H9 (cell line): ENCODE data around the gene LCN2. TPM values are rescaled to one million over a fixed set of nuclear protein-coding genes. Genes with fewer than 3 reads are reported as not detected.

Experiments used
- DNase-seq: peaks from one replicate; pipeline ENCODE4 v3.0.0-alpha.2; 2017
- H2AFZ ChIP-seq: one replicate; pipeline ENCODE4 v1.6.1; 2013; ENCODE audit warnings: mild to moderate bottlenecking, low read length, control low read depth, moderate library complexity
- H2AK5ac ChIP-seq: 2 replicates; pipeline ENCODE4 v1.6.1; 2013; ENCODE audit warnings: low read length, control low read depth, mixed read lengths; ENCODE audit not compliant: insufficient read length
- H2BK120ac ChIP-seq: one replicate; pipeline ENCODE4 v1.6.1; 2013; ENCODE audit warnings: low read depth, mild to moderate bottlenecking, low read length, control low read depth, inconsistent platforms; ENCODE audit not compliant: poor library complexity, severe bottlenecking
- H2BK12ac ChIP-seq: 2 replicates; pipeline ENCODE4 v1.6.1; 2013; ENCODE audit warnings: low read length, control low read depth, mixed read lengths, low read depth; ENCODE audit not compliant: insufficient read length
- H2BK15ac ChIP-seq: 2 replicates; pipeline ENCODE4 v1.6.1; 2013; ENCODE audit warnings: low read depth, low read length, control low read depth
- H2BK20ac ChIP-seq: one replicate; pipeline ENCODE4 v1.6.1; 2013; ENCODE audit warnings: low read depth, mild to moderate bottlenecking, low read length, control low read depth, inconsistent platforms; ENCODE audit not compliant: poor library complexity, severe bottlenecking
- H2BK5ac ChIP-seq: 2 replicates; pipeline ENCODE4 v1.6.1; 2013; ENCODE audit warnings: low read length, control low read depth, mixed read lengths; ENCODE audit not compliant: insufficient read length
- H3K14ac ChIP-seq: 2 replicates; pipeline ENCODE4 v1.6.1; 2013; ENCODE audit warnings: low read length, control low read depth; ENCODE audit not compliant: insufficient read depth
- H3K18ac ChIP-seq: 2 replicates; pipeline ENCODE4 v1.6.1; 2013; ENCODE audit warnings: low read depth, mild to moderate bottlenecking, mixed read lengths, low read length, control low read depth; ENCODE audit not compliant: insufficient read length
- H3K23ac ChIP-seq: 2 replicates; pipeline ENCODE4 v1.6.1; 2013; ENCODE audit warnings: low read length, control low read depth, mixed read lengths, low read depth; ENCODE audit not compliant: insufficient read length
- H3K23me2 ChIP-seq: 2 replicates; pipeline ENCODE4 v1.6.1; 2013; ENCODE audit warnings: low read depth, mild to moderate bottlenecking, mixed read lengths, low read length, control low read depth; ENCODE audit not compliant: insufficient read length, poor library complexity, severe bottlenecking
- H3K27ac ChIP-seq: 2 replicates; pipeline ENCODE4 v1.5.1; 2013; ENCODE audit warnings: low read length, control low read depth, mixed read lengths, low read depth; ENCODE audit not compliant: insufficient read length
- H3K27me3 ChIP-seq: 2 replicates; pipeline ENCODE4 v1.6.1; 2013; ENCODE audit warnings: low read length, control low read depth, inconsistent platforms; ENCODE audit not compliant: insufficient read depth
- H3K4ac ChIP-seq: 2 replicates; pipeline ENCODE4 v1.6.1; 2013; ENCODE audit warnings: low read depth, mild to moderate bottlenecking, control low read depth, inconsistent platforms, low read length, moderate library complexity
- H3K4me1 ChIP-seq: 2 replicates; pipeline ENCODE4 v1.6.1; 2013; ENCODE audit warnings: low read length, control low read depth, inconsistent platforms; ENCODE audit not compliant: insufficient read depth
- H3K4me2 ChIP-seq: 2 replicates; pipeline ENCODE4 v1.6.1; 2013; ENCODE audit warnings: low read length, control low read depth, mixed read lengths; ENCODE audit not compliant: insufficient read length, insufficient read depth
- H3K56ac ChIP-seq: 2 replicates; pipeline ENCODE4 v1.6.1; 2013; ENCODE audit warnings: low read depth, mild to moderate bottlenecking, mixed read lengths, low read length, control low read depth; ENCODE audit not compliant: insufficient read length
- H3K79me1 ChIP-seq: 2 replicates; pipeline ENCODE4 v1.6.1; 2013; ENCODE audit warnings: low read depth, mild to moderate bottlenecking, moderate library complexity, low read length, control low read depth, inconsistent platforms; ENCODE audit not compliant: insufficient read depth, poor library complexity, severe bottlenecking
- H3K79me2 ChIP-seq: 2 replicates; pipeline ENCODE4 v1.6.1; 2013; ENCODE audit warnings: low read length, control low read depth, inconsistent platforms; ENCODE audit not compliant: insufficient read depth
- H3K9ac ChIP-seq: 2 replicates; pipeline ENCODE4 v1.6.1; 2013; ENCODE audit warnings: low read length, control low read depth, mixed read lengths; ENCODE audit not compliant: insufficient read length; ENCODE audit errors: extremely low read depth
- H3K9me3 ChIP-seq: one replicate; pipeline ENCODE4 v1.6.1; 2013; ENCODE audit warnings: low read depth, low read length, inconsistent platforms; ENCODE audit not compliant: control insufficient read depth
- H3T11ph ChIP-seq: one replicate; pipeline ENCODE4 v1.6.1; 2013; ENCODE audit warnings: mild to moderate bottlenecking, low read length, control low read depth, inconsistent platforms
- H4K20me1 ChIP-seq: one replicate; pipeline ENCODE4 v1.6.1; 2013; ENCODE audit not compliant: control insufficient read depth, insufficient read length, insufficient read depth
- H4K5ac ChIP-seq: 2 replicates; pipeline ENCODE4 v1.6.1; 2013; ENCODE audit warnings: low read depth, mild to moderate bottlenecking, mixed read lengths, low read length, control low read depth; ENCODE audit not compliant: insufficient read length
- H4K8ac ChIP-seq: replicated peaks from 2 replicates; pipeline ENCODE4 v1.6.1; 2013; ENCODE audit warnings: low read length, control low read depth, mixed read lengths, low read depth; ENCODE audit not compliant: insufficient read length
- H4K91ac ChIP-seq: 2 replicates; pipeline ENCODE4 v1.6.1; 2013; ENCODE audit warnings: low read depth, mild to moderate bottlenecking, moderate library complexity, mixed read lengths, low read length, control low read depth; ENCODE audit not compliant: insufficient read length
- H3K27ac Mint-ChIP-seq, 3 experiments: 2 replicates in 2 of 3; 3 replicates in 1 of 3; pipeline ENCODE4 v1.8.0; 2020 to 2021; ENCODE audit warnings: mixed read lengths in 3 of 3, mild to moderate bottlenecking in 1 of 3, moderate library complexity in 1 of 3
- H3K27me3 Mint-ChIP-seq: 2 replicates; pipeline ENCODE4 v1.8.0; 2021; ENCODE audit warnings: low read depth, mild to moderate bottlenecking, moderate library complexity, mixed read lengths
- H3K36me3 Mint-ChIP-seq, 3 experiments: 2 replicates in 2 of 3; 3 replicates in 1 of 3; pipeline ENCODE4 v1.8.0; 2020 to 2021; ENCODE audit warnings: low read depth in 3 of 3, mixed read lengths in 3 of 3; ENCODE audit not compliant: insufficient read depth in 1 of 3
- H3K4me1 Mint-ChIP-seq, 2 experiments: 2 replicates each; pipeline ENCODE4 v1.8.0; 2020; ENCODE audit warnings: mixed read lengths in 2 of 2
- H3K4me3 Mint-ChIP-seq, 2 experiments: 2 replicates in 1 of 2; 3 replicates in 1 of 2; pipeline ENCODE4 v1.8.0; 2020 to 2021; ENCODE audit warnings: mild to moderate bottlenecking in 2 of 2, mixed read lengths in 2 of 2, moderate library complexity in 1 of 2
- H3K9me3 Mint-ChIP-seq, 2 experiments: 2 replicates in 1 of 2; 3 replicates in 1 of 2; pipeline ENCODE4 v1.8.0; 2020; ENCODE audit warnings: mild to moderate bottlenecking in 2 of 2, mixed read lengths in 2 of 2, moderate library complexity in 1 of 2
- WGBS: extraction: QIAGEN DNeasy Blood & Tissue Kit; methylation state at CpG from one replicate; pipeline ENCODE4 v1.1.7; 2013; ENCODE audit warnings: missing lambda C conversion rate, low lambda C conversion rate, mixed read lengths; ENCODE audit not compliant: insufficient read length; ENCODE audit errors: extremely low coverage; 5-methylcytosine and 5-hydroxymethylcytosine counted together
- total RNA-seq: library from RNA; stranded (reverse); gene quantifications from 2 replicates; pipeline ENCODE4 v1.2.1, GENCODE V29; 2021
- TF ChIP-seq, protein P1 (sequence below): fragments of 200-600 bp; sonication (generic); conservative IDR thresholded peaks from 3 replicates; pipeline ENCODE4 v1.8.0; 2021; ENCODE audit warnings: antibody characterized with exemption, mild to moderate bottlenecking

The LCN2 gene
- total RNA-seq, 1 experiment from 2014 or later, result not detected

DNA sequence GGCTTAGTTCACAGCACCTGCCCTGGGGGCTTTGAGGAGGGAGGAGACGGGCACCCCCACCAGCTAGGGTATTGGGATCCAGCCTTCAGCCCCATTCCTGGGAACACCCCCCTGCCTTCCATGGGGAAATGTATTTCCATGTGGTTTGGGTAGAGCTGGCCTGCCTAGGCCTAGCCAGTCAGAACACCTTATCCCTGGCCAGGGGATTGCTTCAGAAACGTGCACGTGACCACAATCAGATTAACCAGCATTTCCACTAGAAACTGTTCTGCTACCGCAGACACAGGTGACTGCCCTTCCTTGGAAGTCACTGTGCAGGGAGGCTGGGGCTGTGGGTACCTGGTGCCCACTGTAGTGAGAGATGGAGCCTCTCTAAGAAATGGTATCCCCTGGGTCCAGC lies 24.8 kb downstream of the LCN2 start:
- H4K8ac ChIP-seq, result no peak overlapping the region
- H3K79me2 ChIP-seq, result no peaks in the 10 kb centered on the region
- H3T11ph ChIP-seq, result no peak overlapping the region
- Mint-ChIP-seq H3K27ac (no peak overlapping the region), H3K9me3 (peaks cover 0 to 3% of the 10 kb centered on the region in 2 experiments; a peak in 1 of 5 replicates), H3K4me1 (no peaks in the 10 kb centered on the region), H3K4me3 (no peak overlapping the region), H3K27me3 (no peaks in the 10 kb centered on the region), H3K36me3 (peaks cover 29 to 65% (median 53%) of the 10 kb centered on the region in 3 experiments)
- no peak overlapping the region for H2BK15ac ChIP-seq
- H2BK20ac ChIP-seq, result no peak overlapping the region
- no peaks in the 10 kb centered on the region for H3K23me2 ChIP-seq
- H3K4me2 ChIP-seq, result no peak overlapping the region
- no peak overlapping the region for H4K91ac ChIP-seq
- H3K14ac ChIP-seq, result no peak overlapping the region
- H3K4ac ChIP-seq, result no peak overlapping the region
- H2AFZ ChIP-seq, result no peak overlapping the region
- no peaks in the 10 kb centered on the region for H3K4me1 ChIP-seq
- no peaks in the 10 kb centered on the region for H3K27me3 ChIP-seq
- H3K23ac ChIP-seq, result no peak overlapping the region
- WGBS, result no CpG with 5 or more reads among the region's 4 CpGs
- no peak overlapping the region for H3K27ac ChIP-seq
- H3K9ac ChIP-seq, result no peak overlapping the region
- no peaks in the 10 kb centered on the region for H3K9me3 ChIP-seq
- H4K5ac ChIP-seq, result no peak overlapping the region
- no peak overlapping the region for H2BK120ac ChIP-seq
- H2BK5ac ChIP-seq, result no peak overlapping the region
- no peak overlapping the region for H2BK12ac ChIP-seq
- H3K79me1 ChIP-seq, result no peaks in the 10 kb centered on the region
- TF ChIP-seq, protein P1, sequence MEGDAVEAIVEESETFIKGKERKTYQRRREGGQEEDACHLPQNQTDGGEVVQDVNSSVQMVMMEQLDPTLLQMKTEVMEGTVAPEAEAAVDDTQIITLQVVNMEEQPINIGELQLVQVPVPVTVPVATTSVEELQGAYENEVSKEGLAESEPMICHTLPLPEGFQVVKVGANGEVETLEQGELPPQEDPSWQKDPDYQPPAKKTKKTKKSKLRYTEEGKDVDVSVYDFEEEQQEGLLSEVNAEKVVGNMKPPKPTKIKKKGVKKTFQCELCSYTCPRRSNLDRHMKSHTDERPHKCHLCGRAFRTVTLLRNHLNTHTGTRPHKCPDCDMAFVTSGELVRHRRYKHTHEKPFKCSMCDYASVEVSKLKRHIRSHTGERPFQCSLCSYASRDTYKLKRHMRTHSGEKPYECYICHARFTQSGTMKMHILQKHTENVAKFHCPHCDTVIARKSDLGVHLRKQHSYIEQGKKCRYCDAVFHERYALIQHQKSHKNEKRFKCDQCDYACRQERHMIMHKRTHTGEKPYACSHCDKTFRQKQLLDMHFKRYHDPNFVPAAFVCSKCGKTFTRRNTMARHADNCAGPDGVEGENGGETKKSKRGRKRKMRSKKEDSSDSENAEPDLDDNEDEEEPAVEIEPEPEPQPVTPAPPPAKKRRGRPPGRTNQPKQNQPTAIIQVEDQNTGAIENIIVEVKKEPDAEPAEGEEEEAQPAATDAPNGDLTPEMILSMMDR, result no peak
- no peaks in the 10 kb centered on the region for H4K20me1 ChIP-seq
- no peak overlapping the region for H3K56ac ChIP-seq
- no peak overlapping the region for H3K18ac ChIP-seq
- DNase-seq, result no peak
- no peak overlapping the region for H2AK5ac ChIP-seq
